ENCODE data around the gene CNTNAP2.
"Not testable (repeated sequence)": the region's sequence is repeated elsewhere in the genome, so short reads cannot be mapped to it uniquely, and the experiment has no call there.

CNTNAP2 gene

GRCh38 chr7:147569116-147569913 is 1452.7 kb downstream of the CNTNAP2 start:
- DNase-seq (ENCODE audit: low read depth), result no peak

DNA sequence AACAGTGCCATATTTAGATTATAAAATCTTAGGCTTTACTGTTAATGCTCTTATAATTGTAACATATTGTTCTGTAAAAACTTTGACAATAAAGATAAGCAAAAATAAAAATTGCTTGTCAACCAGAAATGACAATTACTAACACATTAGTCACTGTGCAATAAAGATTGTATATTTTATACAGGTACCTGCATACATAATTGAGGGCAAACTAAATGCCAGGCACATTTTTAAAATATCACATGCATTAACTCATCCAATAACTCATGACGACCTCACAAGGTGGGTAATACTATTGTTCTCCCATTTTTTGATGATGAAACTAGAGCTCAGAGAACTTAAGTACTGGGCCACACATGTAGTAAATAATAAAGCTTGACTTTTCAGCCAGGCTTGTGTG is 1453.8 kb downstream of the CNTNAP2 start:
- DNase-seq (ENCODE audit: low read depth), result no peak

- DNase-seq (ENCODE audit: low read depth), result no peak
Measured at GRCh38 chr7:147571436-147572185, 1455.0 kb downstream of the CNTNAP2 start.

DNA sequence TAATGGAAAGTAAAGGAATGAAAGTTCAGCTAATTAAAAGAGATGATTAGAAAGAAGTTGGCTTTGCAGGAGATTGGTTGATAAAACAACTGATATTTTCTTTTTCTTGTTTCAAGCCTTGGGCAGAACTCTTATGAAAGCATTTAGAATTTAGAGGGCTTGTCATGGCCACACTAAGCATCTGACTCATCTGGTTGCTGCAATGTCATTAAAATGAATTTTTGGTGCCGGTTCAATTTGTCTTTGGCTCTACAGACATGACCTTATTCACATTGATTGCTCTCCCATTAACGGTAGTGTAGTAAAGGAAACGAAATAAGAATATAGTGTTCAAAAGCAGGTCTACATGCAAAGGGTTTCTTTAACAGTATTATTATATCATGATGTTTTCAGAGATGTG is 1461.6 kb downstream of the CNTNAP2 start:
- DNase-seq (ENCODE audit: low read depth), result no peak

DNA sequence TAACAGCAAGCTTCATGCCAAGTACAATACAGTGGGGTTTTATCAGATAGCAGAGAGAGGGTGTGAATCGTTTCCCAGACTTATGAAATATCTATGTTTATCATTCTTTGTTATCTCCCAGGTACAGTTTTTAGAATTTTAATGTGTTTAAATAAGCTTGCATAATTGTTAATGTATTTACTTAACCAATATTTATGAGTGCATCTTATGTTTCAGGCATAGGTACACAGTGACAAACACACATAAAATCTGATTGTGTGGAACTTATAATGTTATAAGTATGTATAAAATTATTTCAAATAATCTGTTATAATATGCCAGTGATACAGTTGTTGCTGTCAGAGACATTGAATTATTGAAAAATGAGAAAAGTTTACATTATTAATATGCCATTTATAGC is 1462.5 kb downstream of the CNTNAP2 start:
- DNase-seq (ENCODE audit: low read depth), result no peak

- no peak for DNase-seq (ENCODE audit: low read depth)
Measured at GRCh38 chr7:147584771-147585193, 1468.2 kb downstream of the CNTNAP2 start.

DNA sequence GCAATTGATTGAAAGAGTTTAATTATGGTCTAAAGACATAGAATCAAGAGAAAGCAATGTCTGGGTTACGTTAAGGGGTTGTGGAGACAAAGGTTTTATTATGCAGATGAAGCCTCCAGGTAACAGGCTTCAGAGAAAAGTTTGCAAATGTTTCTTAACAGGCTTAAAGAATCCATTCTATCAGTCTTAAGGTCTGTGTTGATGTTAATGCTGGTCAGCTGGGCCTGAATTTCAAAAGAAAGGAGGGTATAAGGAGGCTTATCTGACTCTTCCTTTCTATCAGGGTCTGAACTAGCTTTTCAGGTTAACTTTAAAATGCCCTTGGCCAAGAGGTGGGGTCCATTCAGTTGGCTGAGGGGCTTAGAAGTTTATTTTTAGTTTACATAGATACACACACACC is 1469.5 kb downstream of the CNTNAP2 start:
- no peak for DNase-seq (ENCODE audit: low read depth)

DNA sequence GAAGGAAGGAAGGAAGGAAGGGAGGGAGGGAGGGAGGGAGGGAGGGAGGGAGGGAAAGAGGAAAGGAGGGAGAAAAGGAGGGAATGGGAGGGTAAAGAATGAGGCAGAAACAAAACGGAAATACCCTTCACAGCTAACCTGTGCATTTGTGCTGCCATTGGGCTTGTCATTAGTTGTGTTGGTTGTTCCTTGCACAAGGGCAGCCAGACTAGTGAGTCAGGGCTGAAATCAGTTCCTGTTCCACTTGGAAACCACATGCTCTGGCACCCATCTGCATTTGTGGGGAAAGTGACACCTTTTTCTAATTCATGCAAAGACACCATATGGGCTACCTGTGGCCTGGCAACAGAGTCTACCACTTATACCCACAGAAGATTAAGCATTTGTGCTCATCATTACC is 1469.9 kb downstream of the CNTNAP2 start:
- no peak for DNase-seq (ENCODE audit: low read depth)

DNA sequence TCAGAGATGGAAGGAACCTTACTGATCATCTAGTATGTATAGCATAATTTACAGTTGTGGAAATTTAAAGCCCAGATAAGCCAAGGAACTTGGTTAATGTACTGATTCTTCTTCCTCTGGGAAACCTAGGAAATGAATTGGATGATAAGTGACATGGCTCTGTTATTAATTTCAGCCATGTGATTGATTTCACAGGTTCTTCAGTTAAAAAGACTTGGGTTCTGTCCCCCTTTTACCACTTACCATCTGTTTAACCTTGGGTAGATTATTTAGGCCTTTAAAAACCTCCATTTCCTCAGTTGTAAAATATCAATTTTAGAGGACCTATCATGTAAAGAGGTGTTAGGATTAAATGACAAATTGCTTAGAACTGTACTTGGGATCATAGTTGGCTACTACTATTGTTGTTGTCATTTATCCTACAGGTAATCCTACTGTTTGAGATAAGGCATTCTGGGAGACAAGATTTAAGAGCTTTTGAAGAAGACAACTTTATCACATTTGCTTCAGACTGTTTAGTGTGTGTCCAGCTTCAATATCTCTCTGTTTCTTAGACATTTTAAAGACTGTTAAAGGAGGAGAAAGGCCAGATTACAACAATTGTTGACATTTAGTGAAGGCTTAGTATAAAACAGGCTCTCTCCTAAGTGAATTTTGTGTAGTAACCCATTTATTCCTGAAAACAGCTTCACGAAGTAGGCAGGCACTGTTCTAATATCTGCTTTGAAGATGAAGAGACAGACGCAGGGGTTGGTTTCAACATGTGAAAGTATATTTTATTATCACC is 1476.9 kb downstream of the CNTNAP2 start:
- DNase-seq (ENCODE audit: low read depth), result no peak

- DNase-seq (ENCODE audit: low read depth), result no peak
Measured at GRCh38 chr7:147595042-147595441, 1478.4 kb downstream of the CNTNAP2 start.

DNA sequence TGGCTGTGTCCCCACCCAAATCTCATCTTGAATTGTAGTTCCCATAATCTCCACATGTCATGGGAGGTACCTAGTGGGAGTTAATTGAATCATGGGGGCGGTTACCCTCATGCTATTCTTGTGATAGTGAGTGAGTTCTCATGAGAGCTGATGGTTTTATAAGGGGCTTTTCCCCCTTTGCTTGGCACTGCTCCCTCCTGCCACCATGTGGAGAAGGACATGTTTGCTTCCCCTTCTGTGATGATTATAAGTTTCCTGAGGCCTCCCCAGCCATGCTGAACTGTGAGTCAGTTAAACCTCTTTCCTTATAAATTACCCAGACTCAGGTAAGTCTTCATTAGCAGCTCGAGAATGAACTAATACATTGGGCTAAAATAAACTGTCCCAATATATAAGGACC is 1482.1 kb downstream of the CNTNAP2 start:
- not testable (repeated sequence) for DNase-seq (ENCODE audit: low read depth)

GRCh38 chr7:147605323-147605722 is 1488.7 kb downstream of the CNTNAP2 start:
- no peak for DNase-seq (ENCODE audit: low read depth)

DNA sequence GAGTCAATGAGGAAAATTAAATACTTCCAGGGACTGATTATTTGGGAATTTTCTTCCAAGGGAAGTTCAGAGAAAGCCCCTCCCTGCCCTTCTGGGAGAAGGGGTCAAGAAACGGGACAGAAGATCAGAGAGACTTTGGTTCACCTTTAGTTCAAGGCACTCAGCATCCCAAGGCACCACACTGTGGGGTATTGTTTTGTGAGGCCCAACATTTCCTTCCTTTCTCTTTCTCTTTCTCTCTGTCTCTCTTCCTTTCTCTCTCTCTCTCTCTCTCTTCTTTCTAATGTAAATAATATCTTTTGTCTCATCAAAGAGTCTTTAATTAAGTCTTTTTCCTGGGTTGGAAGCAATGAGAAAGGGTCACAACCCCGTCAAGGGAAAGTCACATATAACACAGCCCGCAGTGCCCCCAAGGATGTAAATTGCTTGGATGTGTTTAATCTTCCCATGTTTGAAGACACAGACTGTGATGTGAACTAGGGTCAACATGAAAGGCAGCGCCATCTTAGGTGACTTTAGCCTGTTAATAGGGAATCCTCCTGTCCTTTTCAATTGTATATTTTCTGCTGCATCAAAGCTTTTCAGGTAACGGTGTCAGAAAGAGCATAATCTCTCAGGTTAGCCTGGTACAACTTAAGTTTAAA is 1490.7 kb downstream of the CNTNAP2 start:
- no peak for DNase-seq (ENCODE audit: low read depth)

DNA sequence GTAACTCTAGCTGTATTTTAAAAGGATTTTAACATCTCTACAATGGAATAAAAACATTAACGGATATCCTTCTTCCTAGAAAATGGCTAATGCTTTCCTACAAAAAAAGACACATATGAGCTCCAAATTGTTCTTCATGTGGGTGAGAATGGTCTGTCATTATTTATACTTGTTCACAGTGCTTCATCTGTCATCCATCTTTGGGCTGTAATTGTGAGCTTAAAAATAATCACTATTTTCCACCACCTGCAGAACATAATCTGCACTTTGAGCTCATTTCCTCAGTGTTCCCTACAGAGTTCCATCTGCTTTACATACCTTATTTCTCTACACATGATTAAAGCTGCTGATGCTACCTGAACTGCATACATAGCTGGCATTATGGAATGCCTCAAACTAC is 1494.8 kb downstream of the CNTNAP2 start:
- no peak for DNase-seq (ENCODE audit: low read depth)

DNA sequence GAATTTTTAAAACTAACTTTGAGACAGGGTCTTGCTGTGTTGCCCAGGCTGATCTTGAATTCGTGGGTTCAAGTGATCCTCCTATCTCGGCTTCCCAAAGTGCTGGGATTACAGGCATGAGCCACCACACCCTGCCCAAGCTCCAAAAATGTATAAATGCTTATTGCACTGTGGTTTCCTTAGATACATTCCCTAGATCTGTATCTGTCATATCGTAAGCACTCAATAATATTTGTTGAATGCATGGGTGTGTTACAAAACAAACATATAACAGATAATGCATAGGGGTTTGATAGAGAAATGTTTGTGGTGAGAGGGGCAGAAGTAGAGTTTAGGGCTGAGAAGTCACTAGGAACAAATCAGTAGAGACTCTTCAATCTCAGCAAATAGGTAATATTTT is 1518.7 kb downstream of the CNTNAP2 start:
- DNase-seq (ENCODE audit: low read depth), result no peak

DNA sequence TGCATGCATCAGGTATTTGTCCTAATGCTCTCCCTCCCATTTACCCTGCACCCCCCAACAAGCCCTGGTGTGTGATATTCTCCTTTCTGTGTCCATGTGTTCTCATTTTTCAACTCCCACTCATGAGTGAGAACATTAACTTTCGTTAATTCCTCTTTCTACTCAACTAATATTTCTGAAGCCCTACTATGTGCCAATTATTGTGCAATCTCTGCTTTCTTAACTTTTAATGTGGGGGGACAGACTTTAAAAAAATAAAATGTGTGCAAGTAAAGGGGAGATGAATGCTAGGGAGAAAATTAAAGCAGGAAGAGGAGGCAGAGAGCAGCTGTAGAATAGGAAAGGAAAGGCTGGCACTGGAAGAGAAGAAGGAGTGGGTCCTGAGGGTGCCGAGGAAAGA is 1520.0 kb downstream of the CNTNAP2 start:
- DNase-seq (ENCODE audit: low read depth), result no peak

- DNase-seq (ENCODE audit: low read depth), result no peak
Measured at GRCh38 chr7:147638566-147638965, 1522.0 kb downstream of the CNTNAP2 start.

DNA sequence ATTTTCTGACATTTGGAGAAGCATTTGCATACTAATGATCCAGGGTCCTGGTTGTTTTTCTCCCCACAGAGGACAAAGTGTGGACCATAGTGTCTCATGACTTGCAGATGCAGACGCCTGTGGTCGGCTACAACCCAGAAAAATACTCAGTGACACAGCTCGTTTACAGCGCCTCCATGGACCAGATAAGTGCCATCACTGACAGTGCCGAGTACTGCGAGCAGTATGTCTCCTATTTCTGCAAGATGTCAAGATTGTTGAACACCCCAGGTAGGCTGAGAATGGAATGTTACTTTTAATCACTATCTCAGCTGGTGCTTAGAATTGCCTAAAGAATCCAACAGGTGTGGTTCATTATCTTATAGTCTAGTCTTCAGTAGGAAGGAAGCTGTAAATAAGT is 1522.4 kb downstream of the CNTNAP2 start:
- no peak for DNase-seq (ENCODE audit: low read depth)

DNA sequence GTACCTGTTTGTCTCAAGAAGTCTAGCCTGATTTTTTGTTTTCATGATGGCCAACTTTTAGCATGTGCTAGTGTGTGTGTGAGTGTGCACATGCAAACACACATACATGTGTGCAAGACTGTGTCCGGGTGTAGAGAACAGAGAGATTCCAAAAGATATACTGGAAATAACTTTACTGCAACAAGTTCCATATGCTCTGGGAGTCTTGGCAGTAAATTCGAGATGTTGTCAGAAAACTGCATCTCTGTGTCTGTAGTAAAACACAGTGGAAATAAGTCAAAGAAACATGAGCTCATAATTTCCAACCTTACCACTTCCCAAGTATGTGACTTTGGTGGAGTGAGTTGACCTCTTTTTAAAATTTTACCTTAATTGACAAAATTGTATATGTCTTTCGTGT is 1523.2 kb downstream of the CNTNAP2 start:
- DNase-seq (ENCODE audit: low read depth), result no peak

DNA sequence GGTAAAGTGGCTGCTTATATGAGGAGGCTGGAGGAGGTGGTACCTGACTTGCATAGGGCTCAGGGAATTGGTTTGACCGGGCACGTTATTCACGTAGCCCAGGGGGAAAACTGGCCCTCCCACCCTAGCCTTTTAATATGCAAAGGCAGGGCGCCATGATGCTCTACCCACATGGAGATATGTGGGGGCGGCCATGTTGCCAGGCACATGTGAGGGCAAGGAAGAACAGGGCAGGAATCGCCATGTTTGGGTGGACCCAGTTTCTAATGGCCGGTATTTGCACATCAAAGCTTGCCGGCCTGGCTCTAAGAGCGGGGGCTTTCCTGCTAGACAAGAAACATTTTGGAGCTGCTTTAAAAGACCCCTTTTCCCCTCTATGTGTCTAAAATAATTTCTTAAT is 1524.2 kb downstream of the CNTNAP2 start:
- DNase-seq (ENCODE audit: low read depth), result no peak

GRCh38 chr7:147646568-147646967 is 1530.0 kb downstream of the CNTNAP2 start:
- DNase-seq (ENCODE audit: low read depth), result no peak

DNA sequence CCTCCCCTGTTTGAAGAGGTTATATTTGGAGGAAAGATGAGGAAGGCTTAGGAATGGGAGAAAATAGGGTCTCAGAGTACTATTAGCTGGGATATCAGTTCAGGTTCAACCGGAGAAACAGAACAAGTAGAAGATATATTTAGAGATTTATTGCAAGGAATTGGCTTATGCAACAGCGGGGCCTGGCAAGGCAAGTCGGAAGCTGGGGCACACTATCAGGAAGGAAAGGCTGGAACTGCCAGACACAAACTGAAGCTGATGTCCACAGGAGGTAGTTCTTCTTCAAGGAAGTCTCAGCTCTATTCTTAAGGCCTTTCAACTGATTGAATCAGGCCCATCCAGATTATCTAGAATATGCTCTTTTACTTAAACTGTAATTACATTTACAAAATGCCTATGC is 1534.4 kb downstream of the CNTNAP2 start:
- DNase-seq (ENCODE audit: low read depth), result no peak

Data from stimulated activated CD8-positive, alpha-beta memory T cell treated with anti-CD3 and anti-CD28 coated beads, Interleukin-12 subunit alpha, Interleukin-12 subunit beta, amount 100 ng/mL, for 1 hour (primary cell).